HG03039 (cell line): ENCODE data around the gene GADD45B.
"Not testable (repeated sequence)": the region's sequence is repeated elsewhere in the genome, so short reads cannot be mapped to it uniquely, and the experiment has no call there.

Experiments used
- ATAC-seq: cut with Tn5 transposase; IDR thresholded peaks from one replicate; pipeline ENCODE4 v1.9.1; 2021; ENCODE audit warnings: mild to moderate bottlenecking, moderate library complexity; ENCODE audit not compliant: unreplicated experiment

Gene GADD45B

DNA sequence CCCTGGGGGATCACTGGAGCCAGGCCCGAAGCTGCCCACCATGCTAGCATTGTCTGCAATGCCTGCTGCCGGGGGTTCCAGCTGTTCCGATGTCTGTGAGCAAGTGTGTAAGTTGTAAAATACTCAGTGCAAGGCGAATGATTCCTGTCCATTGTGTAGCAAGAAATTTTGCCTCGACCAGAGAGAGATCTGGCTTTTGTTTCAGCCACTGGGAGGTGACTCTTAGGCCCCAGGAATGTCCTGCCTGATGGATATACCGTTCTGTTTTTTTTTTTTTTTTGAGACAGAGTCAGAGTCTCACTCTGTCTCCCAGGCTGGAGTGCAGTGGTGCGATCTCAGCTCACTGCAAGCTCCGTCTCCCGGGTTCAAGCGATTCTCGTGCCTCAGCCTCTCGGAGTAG lies 7.3 kb upstream of the GADD45B start:
- no peak for ATAC-seq

DNA sequence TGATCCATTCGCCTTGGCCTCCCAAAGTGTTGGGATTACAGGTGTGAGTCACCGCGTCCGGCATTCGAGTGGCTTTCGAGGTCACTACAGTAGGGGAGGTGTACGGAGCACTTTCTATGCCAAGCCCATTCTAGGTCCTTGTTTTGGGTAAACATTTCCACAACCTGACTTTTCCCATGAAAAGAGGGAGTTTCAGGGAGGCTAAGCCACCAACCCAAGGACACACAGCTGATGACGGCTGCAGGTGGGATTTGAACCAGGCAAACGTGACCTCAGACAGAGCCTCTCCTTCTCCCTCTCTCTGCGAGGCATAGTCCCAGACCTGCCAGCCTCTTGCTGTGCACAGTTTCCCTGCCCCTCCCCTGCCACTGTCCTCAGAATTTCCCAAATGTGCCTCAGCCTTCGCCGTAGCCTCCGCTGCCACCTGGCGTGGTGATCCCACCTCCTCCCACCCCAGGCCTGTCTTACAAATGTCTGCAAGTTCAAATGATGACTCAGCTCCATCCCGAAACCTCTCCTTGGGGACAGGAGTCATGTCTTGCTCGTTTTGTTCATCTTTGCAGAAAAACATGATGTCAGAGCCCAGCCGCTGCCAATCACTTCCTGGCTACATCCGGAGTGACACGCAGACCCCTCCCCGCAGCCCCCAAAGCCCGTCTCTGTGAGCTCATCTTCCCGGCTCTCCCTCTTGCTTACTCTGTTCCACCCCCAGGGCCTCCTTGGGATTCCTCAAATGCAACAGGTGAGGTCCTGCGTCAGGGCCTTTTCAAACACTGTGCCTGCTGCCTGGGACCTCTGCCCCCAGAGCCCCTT lies 6.6 kb upstream of the GADD45B start:
- ATAC-seq = no peak

DNA sequence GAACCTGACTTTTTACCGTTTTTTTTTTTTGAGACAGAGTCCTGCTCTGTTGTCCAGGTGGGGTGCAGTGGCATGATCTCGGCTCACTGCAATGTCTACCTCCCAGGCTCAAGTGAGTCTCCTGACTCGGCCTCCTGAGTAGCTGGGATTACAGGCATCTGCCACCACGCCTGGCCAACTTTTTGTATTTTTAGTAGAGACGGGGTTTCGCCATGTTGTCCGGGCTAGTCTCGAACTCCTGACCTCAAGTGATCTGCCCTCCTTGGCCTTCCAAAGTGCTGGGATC lies 6.1 kb upstream of the GADD45B start:
- not testable (repeated sequence) for ATAC-seq

DNA sequence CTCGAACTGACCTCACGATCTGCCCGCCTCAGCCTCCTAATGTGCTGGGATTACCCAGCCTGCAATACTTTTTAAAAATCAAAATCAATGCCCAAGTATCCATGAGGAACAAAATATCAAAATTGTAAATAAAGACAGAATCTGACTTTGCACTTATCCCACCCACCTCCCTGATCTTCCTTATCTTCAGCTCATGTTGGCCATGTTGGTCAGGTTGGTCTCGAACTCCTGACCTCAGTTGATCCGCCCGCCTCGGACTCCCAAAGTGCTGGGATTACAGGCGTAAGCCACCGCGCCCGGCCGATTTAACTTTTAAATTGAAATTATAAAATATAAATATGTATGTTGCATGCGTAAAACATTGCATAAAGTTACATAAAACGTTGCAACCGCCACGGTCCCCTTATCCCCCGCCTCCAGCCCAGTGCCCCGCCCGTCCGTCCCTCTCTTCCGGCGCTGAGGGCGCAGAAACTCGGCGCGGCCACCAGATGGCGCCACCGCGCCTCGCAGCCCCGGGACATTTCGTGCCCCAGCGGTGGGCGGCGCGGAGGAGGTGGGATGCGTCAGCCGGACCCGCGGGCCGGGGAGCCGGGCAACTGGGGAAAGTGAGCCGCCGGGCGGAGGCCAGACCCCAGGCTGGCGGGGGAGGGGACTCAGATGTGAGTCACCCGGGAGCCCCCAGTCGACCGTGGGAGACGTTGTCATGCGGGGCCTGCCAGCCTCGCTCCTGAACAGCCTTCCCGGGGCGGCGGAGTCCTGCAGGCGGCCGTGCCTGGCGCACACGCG lies 1.5 kb upstream of the GADD45B start:
- peak; percentile 27 for ATAC-seq

GRCh38 chr19:2475018-2475701 lies 767 bp upstream of the GADD45B start:
- ATAC-seq = peak; percentile 4

GRCh38 chr19:2476451-2477140 lies 669 bp downstream of the GADD45B start:
- ATAC-seq = peak; percentile 6

GRCh38 chr19:2477141-2477710 lies 1.3 kb downstream of the GADD45B start:
- no peak for ATAC-seq

- ATAC-seq = no peak
Measured at GRCh38 chr19:2477732-2478191, 1.8 kb downstream of the GADD45B start.

DNA sequence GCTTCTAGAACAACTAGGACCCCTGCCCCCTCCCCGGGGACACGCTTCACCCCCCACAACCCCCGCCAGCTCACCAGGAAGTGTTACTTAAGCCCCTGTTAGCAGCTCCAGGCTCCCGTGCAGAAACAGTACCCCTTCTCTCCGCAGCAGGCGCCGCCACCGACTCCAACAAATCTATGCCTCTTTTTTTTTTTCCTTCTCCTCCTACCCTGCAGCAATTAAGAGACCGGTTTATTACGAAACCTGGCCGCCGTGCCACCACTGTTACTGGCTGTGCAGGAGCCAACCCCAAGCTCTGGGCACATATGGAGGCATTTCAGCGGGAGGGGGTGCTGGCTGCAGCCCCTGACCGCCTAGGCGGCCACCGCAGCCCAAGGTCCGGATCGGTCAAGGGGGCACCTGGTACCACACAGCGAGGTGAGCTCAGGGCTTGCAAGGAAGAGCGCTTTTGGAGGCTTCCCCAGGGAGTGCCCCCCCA lies 2.4 kb downstream of the GADD45B start:
- no peak for ATAC-seq

DNA sequence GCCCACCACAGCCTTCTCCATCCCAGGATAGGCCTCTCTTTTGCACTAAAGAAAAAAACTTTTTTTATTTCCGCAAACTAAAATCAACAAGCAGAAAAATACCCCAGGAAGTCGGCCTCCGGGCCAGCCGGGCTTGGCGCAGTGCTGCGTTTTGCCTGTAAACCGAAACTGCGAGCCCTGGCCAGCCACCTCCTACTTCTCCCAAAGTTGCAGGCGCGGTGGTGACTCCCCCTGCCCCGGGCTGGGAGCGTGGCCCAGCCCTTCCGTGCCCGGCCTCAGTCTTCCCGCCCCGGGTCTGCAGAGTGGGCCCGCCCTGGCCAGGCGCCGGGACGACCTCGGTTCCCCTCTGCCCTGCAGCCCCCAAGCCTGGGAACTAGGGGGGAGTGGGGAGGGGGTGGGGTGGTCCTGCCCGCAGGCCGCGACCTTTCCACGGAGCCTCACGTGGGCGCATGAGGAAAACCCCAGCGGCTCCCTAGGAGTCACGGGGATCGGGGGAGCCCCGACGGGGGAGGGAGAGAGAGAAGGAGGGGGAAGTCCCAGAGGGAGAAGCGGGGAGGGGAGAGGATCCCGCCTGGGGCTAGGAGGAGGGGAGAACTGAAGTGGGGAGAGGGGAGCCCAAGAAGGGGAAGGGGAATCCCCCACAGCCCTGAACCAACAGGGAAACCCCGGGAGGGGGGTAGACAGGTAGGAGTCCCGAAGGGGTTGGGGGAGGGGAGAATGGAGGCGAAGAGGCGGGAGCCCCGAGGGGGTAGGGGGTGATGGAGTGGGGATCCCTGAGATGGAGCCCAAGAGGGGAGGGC lies 3.0 kb downstream of the GADD45B start:
- ATAC-seq = no peak

DNA sequence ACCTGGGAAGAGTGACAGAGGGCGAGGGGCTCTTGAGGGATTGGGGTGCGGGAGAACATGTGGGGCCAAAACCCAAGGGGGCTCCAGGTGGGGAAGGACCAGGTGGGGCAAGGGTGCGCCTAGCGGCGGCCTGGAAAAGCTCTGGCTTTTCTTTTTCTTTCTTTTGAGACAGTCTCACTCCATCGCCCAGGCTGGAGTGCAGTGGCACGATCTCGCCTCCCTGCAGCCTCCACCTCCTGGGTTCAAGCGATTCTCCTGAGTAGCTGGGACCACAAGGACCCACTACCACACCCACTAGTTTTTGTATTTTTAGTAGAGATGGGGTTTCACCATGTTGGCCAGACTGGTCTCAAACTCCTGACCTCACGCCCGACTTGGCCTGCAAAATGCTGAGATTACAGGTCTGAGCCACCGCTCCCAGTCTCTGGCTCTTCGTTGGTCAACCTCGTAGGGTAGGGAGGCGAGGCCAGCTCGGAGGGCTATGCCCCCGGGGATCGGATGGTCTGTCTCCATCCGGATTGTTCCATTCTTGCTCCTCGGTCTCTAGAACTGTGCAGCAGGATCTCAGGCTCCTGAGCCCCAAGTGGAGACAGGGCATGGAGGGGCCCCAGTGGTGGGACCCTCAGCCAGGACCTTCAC lies 3.7 kb downstream of the GADD45B start:
- ATAC-seq = no peak

GRCh38 chr19:2481466-2481865 lies 5.5 kb downstream of the GADD45B start:
- no peak for ATAC-seq

DNA sequence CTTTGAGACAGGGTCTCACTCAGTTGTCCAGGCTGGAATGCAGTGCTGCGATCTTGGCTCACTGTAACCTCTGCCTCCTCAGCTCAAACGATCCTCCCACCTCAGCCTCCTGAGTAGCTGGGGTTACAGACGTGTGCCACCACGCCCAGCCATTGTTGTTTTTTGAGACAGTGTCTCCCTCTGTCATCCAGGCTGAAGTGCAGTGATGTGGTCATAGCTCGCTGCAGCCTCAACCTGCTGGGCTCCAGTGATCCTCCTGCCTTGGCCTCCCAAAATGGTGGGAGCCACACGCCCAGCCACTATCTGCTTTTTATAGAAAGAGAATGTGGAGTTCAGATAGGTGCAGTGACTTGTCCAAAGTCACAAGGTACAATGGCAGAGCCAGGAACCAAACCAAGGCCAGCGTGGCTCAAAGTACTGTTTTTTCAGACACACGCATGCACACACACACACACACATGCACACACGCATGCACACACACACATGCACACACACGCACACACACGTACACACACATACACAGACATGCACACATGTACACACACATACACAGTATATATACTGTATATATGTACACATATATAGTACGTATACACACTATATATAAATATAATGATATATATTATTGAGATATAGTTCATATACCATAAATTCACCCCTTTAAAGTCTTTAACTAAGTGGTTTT lies 6.6 kb downstream of the GADD45B start:
- ATAC-seq = no peak

GRCh38 chr19:2483084-2483483 lies 7.2 kb downstream of the GADD45B start:
- no peak for ATAC-seq

GRCh38 chr19:2483484-2484151 lies 7.7 kb downstream of the GADD45B start:
- no peak for ATAC-seq

DNA sequence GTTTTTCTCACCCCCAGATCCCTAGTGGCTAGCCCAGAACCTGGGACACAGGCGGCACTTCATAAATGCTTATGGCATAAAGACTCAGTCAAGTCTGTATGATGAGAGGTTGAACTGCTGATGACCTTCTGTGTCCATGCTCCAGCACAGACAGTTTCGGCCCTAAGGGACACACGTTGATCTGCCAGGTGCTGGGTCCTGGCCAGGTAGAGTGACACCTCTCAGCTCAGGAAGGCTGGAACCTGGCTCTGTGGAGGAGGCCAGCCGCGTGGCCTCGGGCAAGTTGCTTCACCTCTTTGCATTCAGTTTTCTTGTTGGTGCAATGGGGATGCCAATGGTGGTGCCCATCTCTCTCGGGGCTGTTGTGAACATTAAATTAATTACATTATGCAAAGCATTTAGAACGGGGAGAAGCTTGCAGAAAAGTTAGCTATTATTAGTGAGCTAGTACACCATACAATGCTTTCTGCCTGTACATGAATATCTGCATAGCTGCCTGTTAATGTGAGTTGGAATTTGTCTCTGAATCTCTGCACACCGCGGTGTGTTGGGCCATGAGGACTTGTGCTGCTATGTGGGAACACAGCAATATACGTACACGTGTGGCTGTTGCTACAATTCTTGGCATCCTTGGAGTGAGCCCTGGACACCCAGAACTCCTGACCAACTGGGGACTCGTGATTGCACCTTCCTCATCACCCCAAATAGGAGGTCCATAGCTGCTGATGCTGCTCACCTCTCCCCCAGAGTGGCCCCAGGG lies 8.4 kb downstream of the GADD45B start:
- no peak for ATAC-seq

DNA sequence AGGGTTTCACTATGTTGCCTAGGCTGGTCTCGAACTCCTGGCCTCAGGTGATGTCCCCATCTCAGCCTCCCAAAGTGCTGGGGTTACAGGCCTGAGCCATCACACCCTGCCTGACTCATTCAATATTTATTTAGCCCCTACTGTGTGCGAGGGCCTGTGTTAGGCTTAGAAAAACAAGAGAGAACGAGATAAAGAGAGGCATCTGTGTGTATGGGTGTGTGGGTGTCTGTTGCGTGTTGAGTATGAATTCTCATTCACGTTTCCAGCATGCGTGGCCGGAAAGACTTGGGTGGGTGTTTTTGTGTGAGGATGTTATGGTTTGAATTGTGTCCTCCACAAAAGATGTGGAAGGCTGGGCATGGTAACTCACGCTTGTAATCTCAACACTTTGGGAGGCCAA lies 9.5 kb downstream of the GADD45B start:
- ATAC-seq = no peak

GRCh38 chr19:2487090-2487489 lies 11.2 kb downstream of the GADD45B start:
- no peak for ATAC-seq
